Common myeloid progenitor, CD34-positive (primary cell): Measurements from ENCODE around the gene PLEKHG4B. TPM values are rescaled to one million over a fixed set of nuclear protein-coding genes. Genes with fewer than 3 reads are reported as not detected.
"Not testable (repeated sequence)": the region's sequence is repeated elsewhere in the genome, so short reads cannot be mapped to it uniquely, and the experiment has no call there.

Experiments
- CTCF ChIA-PET: fragments of 350-600 bp; sonication (Branson Sonifier 250); formaldehyde crosslinking; loops from one replicate; lab custom pipeline; 2021; ENCODE audit warnings: antibody characterized with exemption; lab: Charles Lee
- POLR2A ChIA-PET: fragments of 350-600 bp; sonication (Branson Sonifier 250); formaldehyde crosslinking; loops from one replicate; lab custom pipeline; 2021; ENCODE audit warnings: antibody characterized with exemption; lab: Charles Lee
- DNase-seq, 3 donors: peaks; one replicate each; pipeline versions ENCODE4 v3.0.0 to v3.0.0-alpha.2; 2013
- H3K27ac ChIP-seq, 2 experiments: 1 replicate in 1 of 2; 2 replicates in 1 of 2; pipeline ENCODE4 v1.7.0; 2013; ENCODE audit warnings: inconsistent platforms in 2 of 2, low read length in 2 of 2, mild to moderate bottlenecking in 2 of 2, low read depth in 1 of 2, moderate library complexity in 1 of 2; ENCODE audit not compliant: severe bottlenecking in 2 of 2, insufficient read depth in 1 of 2, poor library complexity in 1 of 2
- H3K27me3 ChIP-seq, 5 experiments: replicated peaks in 2 of 5; 1 replicate in 3 of 5; 2 replicates in 2 of 5; pipeline versions ENCODE4 v1.6.1 to v1.7.0; 2013; ENCODE audit warnings: low read length in 4 of 5, mild to moderate bottlenecking in 2 of 5, moderate library complexity in 2 of 5, inconsistent platforms in 1 of 5; ENCODE audit not compliant: insufficient read depth in 5 of 5, control insufficient read depth in 4 of 5
- H3K36me3 ChIP-seq, 4 experiments: 1 replicate in 2 of 4; 2 replicates in 2 of 4; pipeline versions ENCODE4 v1.6.1 to v1.7.0; 2013; ENCODE audit warnings: low read length in 3 of 4, control low read depth in 1 of 4, mild to moderate bottlenecking in 1 of 4; ENCODE audit not compliant: control insufficient read depth in 4 of 4, insufficient read depth in 4 of 4
- H3K4me1 ChIP-seq, 4 experiments: 1 replicate in 3 of 4; 2 replicates in 1 of 4; pipeline versions ENCODE4 v1.6.1 to v1.7.1; 2013; ENCODE audit warnings: low read length in 3 of 4, mild to moderate bottlenecking in 3 of 4, control low read depth in 1 of 4, inconsistent platforms in 1 of 4, moderate library complexity in 1 of 4; ENCODE audit not compliant: control insufficient read depth in 4 of 4, insufficient read depth in 4 of 4; ENCODE audit errors: control extremely low read depth in 1 of 4
- H3K4me3 ChIP-seq, 7 experiments: 1 replicate in 4 of 7; 2 replicates in 3 of 7; pipeline versions ENCODE4 v1.5.1 to v1.7.0; 2013; ENCODE audit warnings: mild to moderate bottlenecking in 7 of 7, low read length in 6 of 7, moderate library complexity in 6 of 7, inconsistent platforms in 2 of 7, low read depth in 2 of 7, control low read depth in 1 of 7; ENCODE audit not compliant: insufficient read depth in 4 of 7, control insufficient read depth in 1 of 7; ENCODE audit errors: extremely low read depth in 1 of 7
- H3K9me3 ChIP-seq, 5 experiments: 1 replicate in 4 of 5; 2 replicates in 1 of 5; pipeline versions ENCODE4 v1.6.1 to v1.7.1; 2013; ENCODE audit warnings: low read length in 4 of 5, mild to moderate bottlenecking in 2 of 5, inconsistent platforms in 1 of 5, low read depth in 1 of 5, moderate library complexity in 1 of 5; ENCODE audit not compliant: control insufficient read depth in 4 of 5, insufficient read depth in 2 of 5; ENCODE audit errors: control extremely low read depth in 1 of 5
- WGBS: methylation state at CpG from one replicate; pipeline ENCODE4 v1.1.5; 2013; ENCODE audit not compliant: insufficient coverage; 5-methylcytosine and 5-hydroxymethylcytosine counted together
- polyA plus RNA-seq: library from polyadenylated mRNA; unstranded; fragments of 120-200 nt; gene quantifications from one replicate; pipeline ENCODE4 v1.2.1, GENCODE V29; 2013

PLEKHG4B gene, protein sequence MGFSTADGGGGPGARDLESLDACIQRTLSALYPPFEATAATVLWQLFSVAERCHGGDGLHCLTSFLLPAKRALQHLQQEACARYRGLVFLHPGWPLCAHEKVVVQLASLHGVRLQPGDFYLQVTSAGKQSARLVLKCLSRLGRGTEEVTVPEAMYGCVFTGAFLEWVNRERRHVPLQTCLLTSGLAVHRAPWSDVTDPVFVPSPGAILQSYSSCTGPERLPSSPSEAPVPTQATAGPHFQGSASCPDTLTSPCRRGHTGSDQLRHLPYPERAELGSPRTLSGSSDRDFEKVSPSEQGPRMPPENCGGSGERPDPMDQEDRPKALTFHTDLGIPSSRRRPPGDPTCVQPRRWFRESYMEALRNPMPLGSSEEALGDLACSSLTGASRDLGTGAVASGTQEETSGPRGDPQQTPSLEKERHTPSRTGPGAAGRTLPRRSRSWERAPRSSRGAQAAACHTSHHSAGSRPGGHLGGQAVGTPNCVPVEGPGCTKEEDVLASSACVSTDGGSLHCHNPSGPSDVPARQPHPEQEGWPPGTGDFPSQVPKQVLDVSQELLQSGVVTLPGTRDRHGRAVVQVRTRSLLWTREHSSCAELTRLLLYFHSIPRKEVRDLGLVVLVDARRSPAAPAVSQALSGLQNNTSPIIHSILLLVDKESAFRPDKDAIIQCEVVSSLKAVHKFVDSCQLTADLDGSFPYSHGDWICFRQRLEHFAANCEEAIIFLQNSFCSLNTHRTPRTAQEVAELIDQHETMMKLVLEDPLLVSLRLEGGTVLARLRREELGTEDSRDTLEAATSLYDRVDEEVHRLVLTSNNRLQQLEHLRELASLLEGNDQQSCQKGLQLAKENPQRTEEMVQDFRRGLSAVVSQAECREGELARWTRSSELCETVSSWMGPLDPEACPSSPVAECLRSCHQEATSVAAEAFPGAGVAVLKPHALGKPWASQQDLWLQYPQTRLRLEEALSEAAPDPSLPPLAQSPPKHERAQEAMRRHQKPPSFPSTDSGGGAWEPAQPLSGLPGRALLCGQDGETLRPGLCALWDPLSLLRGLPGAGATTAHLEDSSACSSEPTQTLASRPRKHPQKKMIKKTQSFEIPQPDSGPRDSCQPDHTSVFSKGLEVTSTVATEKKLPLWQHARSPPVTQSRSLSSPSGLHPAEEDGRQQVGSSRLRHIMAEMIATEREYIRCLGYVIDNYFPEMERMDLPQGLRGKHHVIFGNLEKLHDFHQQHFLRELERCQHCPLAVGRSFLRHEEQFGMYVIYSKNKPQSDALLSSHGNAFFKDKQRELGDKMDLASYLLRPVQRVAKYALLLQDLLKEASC (N-terminal part only)
- 2.4 TPM for polyA plus RNA-seq

DNA sequence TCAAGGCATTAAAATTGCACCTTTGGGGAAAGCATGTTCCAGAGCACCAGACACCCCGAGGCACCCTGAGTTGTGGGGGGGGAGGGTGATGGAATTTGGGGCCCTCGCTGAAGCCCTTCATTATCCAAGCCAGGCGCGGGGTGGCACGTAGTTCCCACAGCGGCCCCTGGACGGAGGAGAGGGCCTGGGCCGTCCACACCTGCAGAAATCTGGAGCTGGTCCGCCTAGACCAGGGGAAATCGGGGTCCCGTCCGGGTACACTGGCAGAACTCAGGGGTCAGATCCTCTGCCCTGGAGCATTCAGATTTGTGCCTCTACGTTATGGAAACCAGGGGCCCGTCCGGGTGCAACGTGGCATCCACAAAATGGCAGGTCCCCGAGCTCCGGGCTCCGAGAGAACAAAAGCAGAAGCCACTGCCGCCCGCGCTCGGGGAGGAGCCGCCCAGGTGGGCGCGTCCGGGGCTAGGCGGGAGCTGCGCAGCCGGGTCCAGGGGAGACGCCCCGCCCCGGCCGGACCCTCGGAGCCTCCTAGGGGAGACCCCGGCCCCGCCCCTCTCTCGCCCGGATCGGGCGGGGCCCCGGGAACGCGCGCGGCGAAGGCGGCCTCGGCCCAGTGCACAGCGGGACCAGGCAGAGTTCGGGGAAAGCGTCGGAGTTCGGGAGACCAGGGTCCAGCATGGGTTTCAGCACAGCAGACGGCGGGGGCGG is at the start of gene PLEKHG4B:
Gene PLEKHG4B (plus strand): TSS at position 613 of the 708 bp plus-strand sequence. CDS start 64 bp downstream, at position 677.
- no peak within 1 kb of the TSS for H3K27ac ChIP-seq
- CTCF ChIA-PET, result no interaction called here
- peak; percentile 49 to 77 (median 74) for DNase-seq
- POLR2A ChIA-PET, result interaction anchor here (0.6 kb wide), 1 partner anchor 162 kb away, joined by 3 read pairs; no protein-coding TSS in a partner anchor
- H3K4me1 ChIP-seq, result peaks cover 0 to 8% (median 0%) of the 10 kb centered on the region in 4 experiments
- no peaks in the 10 kb centered on the region for H3K36me3 ChIP-seq
- peak within 1 kb of the TSS; percentile 9 to 79 (median 58) for H3K4me3 ChIP-seq
- peaks cover 0 to 23% (median 0%) of the 10 kb centered on the region in 5 experiments for H3K27me3 ChIP-seq
- H3K9me3 ChIP-seq, result no peaks in the 10 kb centered on the region
- 15% methylated on average over 44 of the region's 57 CpGs for WGBS

- 16% methylated on average over 4 of the region's 6 CpGs for WGBS
- Histone ChIP-seq H3K27me3 (peaks cover 0 to 18% (median 11%) of the 10 kb centered on the region in 5 experiments), H3K27ac (no peak overlapping the region), H3K36me3 (no peaks in the 10 kb centered on the region), H3K4me1 (no peaks in the 10 kb centered on the region), H3K4me3 (no peak overlapping the region), H3K9me3 (no peaks in the 10 kb centered on the region)
- ChIA-PET POLR2A (no interaction called here), CTCF (no interaction called here)
- DNase-seq, result no peak
Measured at GRCh38 chr5:42250-42649, 49.7 kb upstream of the PLEKHG4B start.

- Histone ChIP-seq H3K4me3 (no peak overlapping the region), H3K9me3 (peaks cover 0 to 6% (median 0%) of the 10 kb centered on the region in 5 experiments), H3K27me3 (peaks cover 0 to 44% (median 14%) of the 10 kb centered on the region in 5 experiments), H3K36me3 (no peaks in the 10 kb centered on the region), H3K27ac (no peak overlapping the region), H3K4me1 (peaks cover 0 to 4% (median 2%) of the 10 kb centered on the region in 4 experiments)
- ChIA-PET CTCF (no interaction called here), POLR2A (no interaction called here)
- 50% methylated on average over 2 of the region's 2 CpGs for WGBS
- DNase-seq, result no peak
Measured at GRCh38 chr5:48192-48591, 43.8 kb upstream of the PLEKHG4B start.

GRCh38 chr5:49530-49929 is 42.4 kb upstream of the PLEKHG4B start:
- H3K9me3 ChIP-seq, POLR2A ChIA-PET, CTCF ChIA-PET, H3K27ac ChIP-seq, H3K4me3 ChIP-seq, H3K36me3 ChIP-seq: not testable (repeated sequence)
- peak in 2 of 3 donors; percentile 9 to 25 for DNase-seq
- 100% methylated on average over 2 of the region's 5 CpGs for WGBS
- Histone ChIP-seq H3K27me3 (peaks cover 0 to 52% (median 18%) of the 10 kb centered on the region in 5 experiments), H3K4me1 (peaks cover 0 to 12% (median 4%) of the 10 kb centered on the region in 4 experiments)

- no peaks in the 10 kb centered on the region for H3K36me3 ChIP-seq
- H3K27me3 ChIP-seq, result peaks cover 0 to 56% (median 19%) of the 10 kb centered on the region in 5 experiments
- 96% methylated on average over 7 of the region's 8 CpGs for WGBS
- ChIA-PET POLR2A (no interaction called here), CTCF (no interaction called here)
- H3K4me3 ChIP-seq, result no peak overlapping the region
- H3K27ac ChIP-seq, result no peak overlapping the region
- DNase-seq, result no peak
- H3K9me3 ChIP-seq, result peaks cover 0 to 6% (median 0%) of the 10 kb centered on the region in 5 experiments
- H3K4me1 ChIP-seq, result peaks cover 0 to 13% (median 4%) of the 10 kb centered on the region in 4 experiments
Measured at GRCh38 chr5:49953-50544, 41.9 kb upstream of the PLEKHG4B start.
